Measurements from ENCODE around the gene TTC24. TPM values are rescaled to one million over a fixed set of nuclear protein-coding genes. Genes with fewer than 3 reads are reported as not detected.
A peak's percentile ranks its signal among the peaks of the same experiment; 100 is the strongest.
"Not testable (repeated sequence)": the region's sequence is repeated elsewhere in the genome, so short reads cannot be mapped to it uniquely, and the experiment has no call there.

Gene TTC24
- total RNA-seq, 8 experiments from 2014 or later: 0.14 to 1.9 (median 0.58) TPM; not detected in 4

DNA sequence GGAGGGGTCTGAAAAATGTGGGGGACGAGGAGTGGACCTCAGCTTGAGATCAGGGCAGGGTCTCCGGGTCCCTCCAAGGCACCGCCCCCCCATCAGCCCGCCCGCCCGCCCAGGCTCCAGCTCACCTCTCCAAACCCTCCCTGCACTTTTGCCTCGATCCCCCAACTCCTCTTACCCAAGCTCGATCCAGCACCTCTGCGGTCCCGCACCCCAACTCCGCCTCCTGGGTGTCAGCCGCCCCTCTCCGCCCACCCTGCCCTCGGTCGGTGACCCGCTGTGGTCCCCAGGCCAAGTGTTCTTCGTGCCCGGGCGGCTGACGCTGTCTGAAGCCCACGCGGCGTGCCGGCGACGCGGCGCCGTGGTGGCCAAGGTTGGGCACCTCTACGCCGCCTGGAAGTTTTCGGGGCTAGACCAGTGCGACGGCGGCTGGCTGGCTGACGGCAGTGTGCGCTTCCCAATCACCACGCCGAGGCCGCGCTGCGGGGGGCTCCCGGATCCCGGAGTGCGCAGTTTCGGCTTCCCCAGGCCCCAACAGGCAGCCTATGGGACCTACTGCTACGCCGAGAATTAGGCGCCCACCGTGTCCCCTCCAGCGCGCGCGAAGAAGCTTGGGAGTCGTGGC is 45.4 kb downstream of the TTC24 start:
- peak in 6 of 8 experiments; percentile 1 to 20 (median 14) for ATAC-seq (replicated peaks in 6 of 8)
- 0 to 24% (median 2%) methylated on average over 4 to 33 of the region's 55 CpGs; no CpG with 5 or more reads in 5 of the 10 experiments for WGBS, 10 experiments

DNA sequence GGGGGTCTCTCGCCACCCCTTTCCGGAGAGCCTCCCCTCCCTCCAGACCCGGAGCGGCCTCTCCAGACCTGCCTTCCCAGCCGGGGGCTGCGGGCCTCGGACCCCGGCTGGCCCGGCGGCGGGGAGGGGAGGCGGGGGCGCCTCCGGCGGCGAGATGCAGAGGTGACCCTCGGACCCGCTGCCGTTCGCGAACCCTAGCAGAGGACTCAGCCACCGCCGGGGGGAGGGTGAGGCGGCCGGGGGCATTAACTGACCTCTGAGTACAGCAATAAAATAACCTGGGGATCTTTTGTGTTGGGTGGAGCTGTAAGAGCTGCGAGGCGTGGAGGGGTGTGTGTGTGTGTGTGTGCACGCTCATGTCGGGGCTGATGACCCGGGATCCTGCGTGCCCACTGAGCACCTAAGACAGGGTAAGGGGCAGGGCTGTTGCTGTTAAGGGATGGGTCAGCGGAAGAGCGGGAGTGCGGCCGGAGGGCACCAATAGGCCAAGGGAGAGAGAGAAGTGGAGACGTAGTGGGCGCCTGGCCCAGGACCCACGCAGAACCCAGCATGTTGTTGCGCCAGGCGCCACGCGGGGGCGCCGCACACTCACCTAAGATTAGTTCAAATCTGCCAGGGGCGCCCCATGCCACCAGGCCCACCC is 46.0 kb downstream of the TTC24 start:
- ATAC-seq (replicated peaks in 6 of 8): peak; percentile 17 to 63 (median 58)
- Histone ChIP-seq H3K4me1 (replicated peaks in 1 of 2) (peaks cover 0 to 14% of the 10 kb centered on the region in 2 donors), H3K4me3 (peak overlapping the region; percentile 9 to 42 (median 31)), H3K27ac (no peak overlapping the region)
- in situ Hi-C loops (cut with MboI; ENCODE audit: low pct_unique_long_range_greater_than_20kb in 2 of 9, low sequenced_read_pairs in 9 of 9, unreplicated experiment in 9 of 9): no loop called here
- 0 to 8% (median 1%) methylated on average over 1 to 14 of the region's 45 CpGs; no CpG with 5 or more reads in 4 of the 10 experiments for WGBS, 10 experiments

More for the DNA sequence above, 45.4 kb downstream of the TTC24 start:
- H3K27ac ChIP-seq: no peak overlapping the region
- H3K4me3 ChIP-seq: peak overlapping the region; percentile 23 to 42 (median 31)
- in situ Hi-C loops (cut with MboI; ENCODE audit: low pct_unique_long_range_greater_than_20kb in 2 of 9, low sequenced_read_pairs in 9 of 9, unreplicated experiment in 9 of 9): loop anchor here in 3 of 9 experiments (25.0 kb wide), 2 partner anchors 188 to 238 kb away; no protein-coding TSS in a partner anchor
- H3K4me1 ChIP-seq (replicated peaks in 1 of 2): peaks cover 0 to 14% of the 10 kb centered on the region in 2 donors

DNA sequence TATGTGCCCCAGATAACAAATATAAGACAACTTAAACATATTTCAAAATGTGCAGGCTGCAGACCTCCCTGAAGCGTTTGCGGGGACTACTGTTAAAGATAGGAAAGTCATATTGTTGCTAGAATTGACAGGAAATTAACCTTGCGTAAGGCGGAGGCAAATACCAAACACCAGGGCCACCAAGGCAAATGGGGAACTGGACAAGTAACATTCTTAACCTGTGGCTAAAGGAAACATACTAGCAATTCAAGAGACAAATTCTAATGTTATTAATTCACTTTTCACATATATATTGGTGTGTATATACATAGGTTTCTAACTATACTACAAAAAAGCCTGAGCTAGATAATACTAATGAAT is 46.5 kb downstream of the TTC24 start:
- WGBS, 10 experiments: 0 to 100% (median 50%) methylated on average over 2 to 4 of the region's 4 CpGs; no CpG with 5 or more reads in 1 of the 10 experiments
- H3K4me1 ChIP-seq (replicated peaks in 1 of 2): peaks cover 0 to 14% of the 10 kb centered on the region in 2 donors
- ATAC-seq (replicated peaks in 6 of 8): no peak
- peak overlapping the region in 2 of 5 donors; percentile 34 to 42 for H3K4me3 ChIP-seq
- no peak overlapping the region for H3K27ac ChIP-seq
- in situ Hi-C loops (cut with MboI; ENCODE audit: low pct_unique_long_range_greater_than_20kb in 2 of 9, low sequenced_read_pairs in 9 of 9, unreplicated experiment in 9 of 9): no loop called here

DNA sequence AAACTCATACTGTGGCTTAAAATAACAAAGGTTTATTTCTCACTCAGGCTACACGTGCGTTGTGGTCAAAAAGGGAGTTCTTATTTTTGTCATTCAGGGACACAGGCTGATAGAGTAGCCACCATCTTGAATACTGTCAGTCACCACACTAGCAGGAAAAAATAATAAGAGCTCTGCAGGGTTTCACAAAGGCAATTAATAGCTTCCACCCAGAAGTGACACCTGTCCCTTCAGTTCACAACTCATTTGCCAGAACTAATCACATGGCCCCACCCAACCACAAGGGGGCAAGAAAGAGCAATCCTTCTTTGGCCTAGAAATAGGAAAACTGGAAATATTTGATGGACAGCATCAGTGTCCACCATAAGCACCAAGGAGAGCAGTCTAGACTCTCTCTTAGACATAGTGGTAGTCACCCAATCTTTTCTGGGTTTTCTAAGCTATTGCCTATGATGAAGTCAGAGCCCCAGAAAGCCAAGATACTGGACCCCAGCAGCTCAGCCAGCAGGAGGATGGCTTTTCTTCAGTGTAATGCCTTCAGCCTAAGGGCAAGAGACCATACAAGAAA is 47.9 kb downstream of the TTC24 start:
- peak in 3 of 8 experiments; percentile 12 to 50 (median 27) for ATAC-seq (replicated peaks in 6 of 8)
- 50 to 100% (median 91%) methylated on average over 2 of the region's 2 CpGs; no CpG with 5 or more reads in 3 of the 10 experiments for whole genome bisulfite sequencing, 10 experiments
- Histone ChIP-seq H3K4me1 (replicated peaks in 1 of 2) (peaks cover 0 to 14% of the 10 kb centered on the region in 2 donors), H3K27ac (no peak overlapping the region), H3K4me3 (no peak overlapping the region)
- in situ Hi-C loops (cut with MboI; ENCODE audit: low pct_unique_long_range_greater_than_20kb in 2 of 9, low sequenced_read_pairs in 9 of 9, unreplicated experiment in 9 of 9): no loop called here

DNA sequence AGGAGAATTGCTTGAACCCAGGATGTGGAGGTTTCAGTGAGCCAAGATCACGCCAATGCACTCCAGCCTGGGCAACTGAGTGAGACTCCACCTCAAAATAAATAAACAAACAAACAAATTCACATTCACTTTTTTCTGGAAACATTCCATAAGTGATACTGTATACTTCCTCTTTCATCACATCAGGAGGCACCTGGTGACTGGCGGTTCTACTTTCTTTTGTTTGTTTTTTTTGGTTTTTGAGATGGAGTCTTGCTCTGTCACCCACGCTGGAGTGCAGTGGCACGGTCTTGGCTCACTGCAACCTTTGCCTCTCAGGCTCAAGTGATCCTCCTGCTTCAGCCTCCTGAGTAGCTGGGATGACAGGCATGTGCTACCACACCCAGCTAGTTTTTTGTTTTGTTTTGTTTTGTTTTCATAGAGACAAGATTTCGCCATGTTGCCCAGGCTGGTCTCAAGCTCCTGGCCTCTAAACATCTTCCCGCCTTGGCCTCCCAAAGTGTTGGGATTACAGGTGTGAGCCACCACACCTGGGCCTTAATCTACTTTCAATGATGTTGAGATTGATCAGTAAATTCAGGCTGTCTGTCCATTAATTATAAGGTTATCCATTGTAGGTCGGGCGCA is 50.4 kb downstream of the TTC24 start:
- ATAC-seq (replicated peaks in 6 of 8): no peak
- in situ Hi-C loops (cut with MboI; ENCODE audit: low pct_unique_long_range_greater_than_20kb in 2 of 9, low sequenced_read_pairs in 9 of 9, unreplicated experiment in 9 of 9): no loop called here
- no peak overlapping the region for H3K4me3 ChIP-seq
- WGBS, 10 experiments: 41 to 100% (median 78%) methylated on average over 1 to 8 of the region's 8 CpGs; no CpG with 5 or more reads in 1 of the 10 experiments
- H3K4me1 ChIP-seq (replicated peaks in 1 of 2): peaks cover 0 to 8% of the 10 kb centered on the region in 2 donors
- H3K27ac ChIP-seq: no peak overlapping the region

DNA sequence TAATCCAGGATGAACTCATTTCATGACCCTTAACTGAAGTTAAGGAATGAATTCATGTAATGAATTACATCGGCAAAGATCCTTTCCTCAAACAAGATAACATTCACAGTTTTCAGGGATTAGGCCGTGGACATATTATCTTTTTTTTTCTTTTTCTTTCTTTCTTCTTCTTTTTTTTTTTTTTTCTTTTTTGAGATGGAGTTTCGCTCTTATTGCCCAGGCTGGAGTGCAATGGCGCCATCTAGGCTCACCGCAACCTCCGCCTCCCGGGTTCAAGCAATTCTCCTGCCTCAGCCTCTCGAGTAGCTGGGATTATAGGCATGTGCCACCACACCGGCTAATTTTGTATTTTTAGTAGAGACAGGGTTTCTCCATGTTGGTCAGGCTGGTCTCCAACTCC is 51.6 kb downstream of the TTC24 start:
- H3K4me3 ChIP-seq; ATAC-seq (replicated peaks in 6 of 8); H3K27ac ChIP-seq; H3K4me1 ChIP-seq (replicated peaks in 1 of 2); in situ Hi-C loops (cut with MboI; ENCODE audit: low pct_unique_long_range_greater_than_20kb in 2 of 9, low sequenced_read_pairs in 9 of 9, unreplicated experiment in 9 of 9): not testable (repeated sequence)
- 15 to 67% (median 52%) methylated on average over 2 to 9 of the region's 9 CpGs for WGBS, 10 experiments

DNA sequence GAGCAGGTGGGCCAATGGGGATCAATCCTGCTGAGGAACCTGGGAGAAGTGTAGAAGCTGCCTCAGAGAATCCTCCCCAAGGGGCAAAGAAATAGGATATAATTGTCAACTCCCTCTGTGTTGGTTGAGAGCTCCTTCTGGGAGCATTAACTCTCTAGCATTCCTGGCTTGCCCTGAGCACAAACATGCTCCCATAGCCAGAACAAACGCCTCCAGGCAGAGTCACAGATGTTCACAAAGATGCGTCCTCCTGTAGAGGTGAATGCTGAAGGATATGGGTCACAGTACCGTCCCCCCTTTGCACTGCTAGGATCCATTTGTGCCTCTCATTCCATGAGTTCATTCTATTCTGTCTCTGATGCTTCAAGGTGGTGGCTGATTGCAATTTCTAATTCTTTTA is 52.8 kb downstream of the TTC24 start:
- no peak for ATAC-seq (replicated peaks in 6 of 8)
- Histone ChIP-seq H3K4me1 (replicated peaks in 1 of 2) (no peaks in the 10 kb centered on the region), H3K27ac (no peak overlapping the region), H3K4me3 (no peak overlapping the region)
- in situ Hi-C loops (cut with MboI; ENCODE audit: low pct_unique_long_range_greater_than_20kb in 2 of 9, low sequenced_read_pairs in 9 of 9, unreplicated experiment in 9 of 9): no loop called here
- 13 to 80% (median 48%) methylated on average over 1 to 3 of the region's 3 CpGs; no CpG with 5 or more reads in 2 of the 10 experiments for WGBS, 10 experiments

Other genes starting within 250 kb of the TTC24 start
- 100 to 1,000 TPM; 204 to 465 (median 351) TPM for gene CCT3, start 241.4 kb upstream of the TTC24 start, total RNA-seq
- gene TSACC, start 241.2 kb upstream of the TTC24 start, total RNA-seq: 1 to 10 TPM in 3 of 8 experiments, under 1 TPM in 3, not detected in 2; 0.22 to 8.3 (median 1.2) TPM
- gene RHBG, start 210.5 kb upstream of the TTC24 start, total RNA-seq: 1 to 10 TPM in 1 of 8 experiments, under 1 TPM in 4, not detected in 3; 0.38 to 1.8 (median 0.50) TPM
- gene MEF2D, start 78.9 kb upstream of the TTC24 start, total RNA-seq: 10 to 100 TPM in 5 of 8 experiments, 1 to 10 TPM in 3; 6.6 to 28.6 (median 11.3) TPM
- 10 to 100 TPM in 3 of 8 experiments, 1 to 10 TPM in 3, under 1 TPM in 2; 0.20 to 11.6 (median 1.5) TPM for gene IQGAP3, start 7.2 kb upstream of the TTC24 start, total RNA-seq
- gene NAXE, start 12.1 kb downstream of the TTC24 start, total RNA-seq: 100 to 1,000 TPM in 1 of 8 experiments, 10 to 100 TPM in 7; 50.1 to 168 (median 66.6) TPM
- 10 to 100 TPM; 14.7 to 50.1 (median 30.5) TPM for gene GPATCH4, start 21.8 kb downstream of the TTC24 start, total RNA-seq
- 1 to 10 TPM in 6 of 8 experiments, under 1 TPM in 1, not detected in 1; 0.46 to 8.7 (median 3.3) TPM for gene HAPLN2, start 39.7 kb downstream of the TTC24 start, total RNA-seq
- gene BCAN, start 62.4 kb downstream of the TTC24 start, total RNA-seq: 10 to 100 TPM in 1 of 8 experiments, 1 to 10 TPM in 4, under 1 TPM in 3; 0.66 to 25.1 (median 1.7) TPM
- 100 to 1,000 TPM in 5 of 8 experiments, 10 to 100 TPM in 1, 1 to 10 TPM in 2; 5.5 to 863 (median 150) TPM for gene NES, start 97.7 kb downstream of the TTC24 start, total RNA-seq
- gene CRABP2, start 125.9 kb downstream of the TTC24 start, total RNA-seq: 100 to 1,000 TPM in 5 of 8 experiments, 10 to 100 TPM in 1, 1 to 10 TPM in 2; 1.4 to 813 (median 186) TPM
- gene METTL25B, start 148.7 kb downstream of the TTC24 start, total RNA-seq: 10 to 100 TPM; 14.3 to 37.1 (median 24.2) TPM
- gene ISG20L2, start 149.0 kb downstream of the TTC24 start, total RNA-seq: 10 to 100 TPM; 25.1 to 45.2 (median 33.0) TPM
- gene MRPL24, start 161.4 kb downstream of the TTC24 start, total RNA-seq: 100 to 1,000 TPM in 4 of 8 experiments, 10 to 100 TPM in 4; 81.4 to 166 (median 101) TPM
- 100 to 1,000 TPM in 7 of 8 experiments, 10 to 100 TPM in 1; 93.4 to 328 (median 187) TPM for gene HDGF, start 172.0 kb downstream of the TTC24 start, total RNA-seq
- 10 to 100 TPM; 35.4 to 73.4 (median 56.8) TPM for gene PRCC, start 187.8 kb downstream of the TTC24 start, total RNA-seq
- 1 to 10 TPM in 4 of 8 experiments, under 1 TPM in 4; 0.33 to 3.5 (median 0.92) TPM for gene SH2D2A, start 237.1 kb downstream of the TTC24 start, total RNA-seq

Measured in motor neuron (in vitro differentiated cells).